H9 (cell line): ENCODE data around the gene CDH4. TPM values are rescaled to one million over a fixed set of nuclear protein-coding genes. Genes with fewer than 3 reads are reported as not detected.

ENCODE experiments used
- DNase-seq: peaks from one replicate; pipeline ENCODE4 v3.0.0-alpha.2; 2017
- H2AFZ ChIP-seq: one replicate; pipeline ENCODE4 v1.6.1; 2013; ENCODE audit warnings: mild to moderate bottlenecking, low read length, control low read depth, moderate library complexity
- H2AK5ac ChIP-seq: 2 replicates; pipeline ENCODE4 v1.6.1; 2013; ENCODE audit warnings: low read length, control low read depth, mixed read lengths; ENCODE audit not compliant: insufficient read length
- H2BK120ac ChIP-seq: one replicate; pipeline ENCODE4 v1.6.1; 2013; ENCODE audit warnings: low read depth, mild to moderate bottlenecking, low read length, control low read depth, inconsistent platforms; ENCODE audit not compliant: poor library complexity, severe bottlenecking
- H2BK12ac ChIP-seq: 2 replicates; pipeline ENCODE4 v1.6.1; 2013; ENCODE audit warnings: low read length, control low read depth, mixed read lengths, low read depth; ENCODE audit not compliant: insufficient read length
- H2BK15ac ChIP-seq: 2 replicates; pipeline ENCODE4 v1.6.1; 2013; ENCODE audit warnings: low read depth, low read length, control low read depth
- H2BK20ac ChIP-seq: one replicate; pipeline ENCODE4 v1.6.1; 2013; ENCODE audit warnings: low read depth, mild to moderate bottlenecking, low read length, control low read depth, inconsistent platforms; ENCODE audit not compliant: poor library complexity, severe bottlenecking
- H2BK5ac ChIP-seq: 2 replicates; pipeline ENCODE4 v1.6.1; 2013; ENCODE audit warnings: low read length, control low read depth, mixed read lengths; ENCODE audit not compliant: insufficient read length
- H3K14ac ChIP-seq: 2 replicates; pipeline ENCODE4 v1.6.1; 2013; ENCODE audit warnings: low read length, control low read depth; ENCODE audit not compliant: insufficient read depth
- H3K18ac ChIP-seq: 2 replicates; pipeline ENCODE4 v1.6.1; 2013; ENCODE audit warnings: low read depth, mild to moderate bottlenecking, mixed read lengths, low read length, control low read depth; ENCODE audit not compliant: insufficient read length
- H3K23ac ChIP-seq: 2 replicates; pipeline ENCODE4 v1.6.1; 2013; ENCODE audit warnings: low read length, control low read depth, mixed read lengths, low read depth; ENCODE audit not compliant: insufficient read length
- H3K23me2 ChIP-seq: 2 replicates; pipeline ENCODE4 v1.6.1; 2013; ENCODE audit warnings: low read depth, mild to moderate bottlenecking, mixed read lengths, low read length, control low read depth; ENCODE audit not compliant: insufficient read length, poor library complexity, severe bottlenecking
- H3K27ac ChIP-seq: 2 replicates; pipeline ENCODE4 v1.5.1; 2013; ENCODE audit warnings: low read length, control low read depth, mixed read lengths, low read depth; ENCODE audit not compliant: insufficient read length
- H3K27me3 ChIP-seq: 2 replicates; pipeline ENCODE4 v1.6.1; 2013; ENCODE audit warnings: low read length, control low read depth, inconsistent platforms; ENCODE audit not compliant: insufficient read depth
- H3K4ac ChIP-seq: 2 replicates; pipeline ENCODE4 v1.6.1; 2013; ENCODE audit warnings: low read depth, mild to moderate bottlenecking, control low read depth, inconsistent platforms, low read length, moderate library complexity
- H3K4me1 ChIP-seq: 2 replicates; pipeline ENCODE4 v1.6.1; 2013; ENCODE audit warnings: low read length, control low read depth, inconsistent platforms; ENCODE audit not compliant: insufficient read depth
- H3K4me2 ChIP-seq: 2 replicates; pipeline ENCODE4 v1.6.1; 2013; ENCODE audit warnings: low read length, control low read depth, mixed read lengths; ENCODE audit not compliant: insufficient read length, insufficient read depth
- H3K56ac ChIP-seq: 2 replicates; pipeline ENCODE4 v1.6.1; 2013; ENCODE audit warnings: low read depth, mild to moderate bottlenecking, mixed read lengths, low read length, control low read depth; ENCODE audit not compliant: insufficient read length
- H3K79me1 ChIP-seq: 2 replicates; pipeline ENCODE4 v1.6.1; 2013; ENCODE audit warnings: low read depth, mild to moderate bottlenecking, moderate library complexity, low read length, control low read depth, inconsistent platforms; ENCODE audit not compliant: insufficient read depth, poor library complexity, severe bottlenecking
- H3K79me2 ChIP-seq: 2 replicates; pipeline ENCODE4 v1.6.1; 2013; ENCODE audit warnings: low read length, control low read depth, inconsistent platforms; ENCODE audit not compliant: insufficient read depth
- H3K9ac ChIP-seq: 2 replicates; pipeline ENCODE4 v1.6.1; 2013; ENCODE audit warnings: low read length, control low read depth, mixed read lengths; ENCODE audit not compliant: insufficient read length; ENCODE audit errors: extremely low read depth
- H3K9me3 ChIP-seq: one replicate; pipeline ENCODE4 v1.6.1; 2013; ENCODE audit warnings: low read depth, low read length, inconsistent platforms; ENCODE audit not compliant: control insufficient read depth
- H3T11ph ChIP-seq: one replicate; pipeline ENCODE4 v1.6.1; 2013; ENCODE audit warnings: mild to moderate bottlenecking, low read length, control low read depth, inconsistent platforms
- H4K20me1 ChIP-seq: one replicate; pipeline ENCODE4 v1.6.1; 2013; ENCODE audit not compliant: control insufficient read depth, insufficient read length, insufficient read depth
- H4K5ac ChIP-seq: 2 replicates; pipeline ENCODE4 v1.6.1; 2013; ENCODE audit warnings: low read depth, mild to moderate bottlenecking, mixed read lengths, low read length, control low read depth; ENCODE audit not compliant: insufficient read length
- H4K8ac ChIP-seq: replicated peaks from 2 replicates; pipeline ENCODE4 v1.6.1; 2013; ENCODE audit warnings: low read length, control low read depth, mixed read lengths, low read depth; ENCODE audit not compliant: insufficient read length
- H4K91ac ChIP-seq: 2 replicates; pipeline ENCODE4 v1.6.1; 2013; ENCODE audit warnings: low read depth, mild to moderate bottlenecking, moderate library complexity, mixed read lengths, low read length, control low read depth; ENCODE audit not compliant: insufficient read length
- H3K27ac Mint-ChIP-seq, 3 experiments: 2 replicates in 2 of 3; 3 replicates in 1 of 3; pipeline ENCODE4 v1.8.0; 2020 to 2021; ENCODE audit warnings: mixed read lengths in 3 of 3, mild to moderate bottlenecking in 1 of 3, moderate library complexity in 1 of 3
- H3K27me3 Mint-ChIP-seq: 2 replicates; pipeline ENCODE4 v1.8.0; 2021; ENCODE audit warnings: low read depth, mild to moderate bottlenecking, moderate library complexity, mixed read lengths
- H3K36me3 Mint-ChIP-seq, 3 experiments: 2 replicates in 2 of 3; 3 replicates in 1 of 3; pipeline ENCODE4 v1.8.0; 2020 to 2021; ENCODE audit warnings: low read depth in 3 of 3, mixed read lengths in 3 of 3; ENCODE audit not compliant: insufficient read depth in 1 of 3
- H3K4me1 Mint-ChIP-seq, 2 experiments: 2 replicates each; pipeline ENCODE4 v1.8.0; 2020; ENCODE audit warnings: mixed read lengths in 2 of 2
- H3K4me3 Mint-ChIP-seq, 2 experiments: 2 replicates in 1 of 2; 3 replicates in 1 of 2; pipeline ENCODE4 v1.8.0; 2020 to 2021; ENCODE audit warnings: mild to moderate bottlenecking in 2 of 2, mixed read lengths in 2 of 2, moderate library complexity in 1 of 2
- H3K9me3 Mint-ChIP-seq, 2 experiments: 2 replicates in 1 of 2; 3 replicates in 1 of 2; pipeline ENCODE4 v1.8.0; 2020; ENCODE audit warnings: mild to moderate bottlenecking in 2 of 2, mixed read lengths in 2 of 2, moderate library complexity in 1 of 2
- WGBS: extraction: QIAGEN DNeasy Blood & Tissue Kit; methylation state at CpG from one replicate; pipeline ENCODE4 v1.1.7; 2013; ENCODE audit warnings: missing lambda C conversion rate, low lambda C conversion rate, mixed read lengths; ENCODE audit not compliant: insufficient read length; ENCODE audit errors: extremely low coverage; 5-methylcytosine and 5-hydroxymethylcytosine counted together
- total RNA-seq: library from RNA; stranded (reverse); gene quantifications from 2 replicates; pipeline ENCODE4 v1.2.1, GENCODE V29; 2021
- TF ChIP-seq, protein P1 (sequence below): fragments of 200-600 bp; sonication (generic); conservative IDR thresholded peaks from 3 replicates; pipeline ENCODE4 v1.8.0; 2021; ENCODE audit warnings: antibody characterized with exemption, mild to moderate bottlenecking

The CDH4 gene
- total RNA-seq, 1 experiment from 2014 or later = 3.0 TPM

DNA sequence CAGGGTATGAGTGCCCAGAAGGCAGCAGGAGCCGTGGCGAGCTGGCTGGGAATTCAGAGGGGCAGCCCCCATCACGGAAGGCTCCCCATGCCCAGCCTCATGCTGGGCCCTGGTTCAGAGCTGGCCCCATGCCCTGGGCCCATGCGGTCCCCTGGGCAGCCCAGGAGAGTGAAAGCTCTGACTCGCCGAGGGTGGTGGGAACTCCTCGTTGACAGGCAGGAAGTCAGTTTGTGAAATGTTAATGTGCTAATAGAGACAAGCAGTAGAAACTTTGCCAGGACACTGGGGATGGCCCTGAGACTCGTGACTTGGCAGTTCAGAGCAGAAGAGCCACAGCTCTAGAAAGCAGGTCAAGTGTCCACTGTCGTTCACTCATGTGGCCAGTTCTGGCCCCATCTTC, 460.6 kb downstream of the CDH4 start:
- Histone ChIP-seq H2AK5ac (no peak overlapping the region), H4K20me1 (no peaks in the 10 kb centered on the region), H2BK120ac (no peak overlapping the region), H3K9ac (no peak overlapping the region), H3T11ph (no peak overlapping the region), H3K9me3 (no peaks in the 10 kb centered on the region), H3K27ac (no peak overlapping the region), H4K91ac (no peak overlapping the region), H2BK20ac (no peak overlapping the region), H2BK15ac (no peak overlapping the region), H3K4ac (no peak overlapping the region), H3K27me3 (no peaks in the 10 kb centered on the region; the same call in 1 of the 2 replicates), H3K56ac (no peak overlapping the region), H3K23me2 (no peaks in the 10 kb centered on the region), H3K4me1 (no peaks in the 10 kb centered on the region), H3K23ac (no peak overlapping the region), H4K5ac (no peak overlapping the region), H2AFZ (no peak overlapping the region), H2BK5ac (no peak overlapping the region), H2BK12ac (no peak overlapping the region), H4K8ac (no peak overlapping the region), H3K14ac (no peak overlapping the region), H3K4me2 (no peak overlapping the region), H3K18ac (no peak overlapping the region), H3K79me2 (no peaks in the 10 kb centered on the region), H3K79me1 (no peaks in the 10 kb centered on the region)
- Mint-ChIP-seq H3K4me1 (peaks cover 0 to 5% of the 10 kb centered on the region in 2 experiments; a peak in 1 of 4 replicates), H3K27ac (peak overlapping the region in 1 of 3 experiments; percentile 15; a peak in 1 of 7 replicates), H3K4me3 (no peak overlapping the region), H3K36me3 (peaks cover 0 to 5% (median 0%) of the 10 kb centered on the region in 3 experiments; a peak in 1 of 7 replicates), H3K27me3 (peaks cover 67% of the 10 kb centered on the region), H3K9me3 (peaks cover 13 to 15% of the 10 kb centered on the region in 2 experiments; a peak in 4 of 5 replicates)
- DNase-seq = no peak
- no CpG with 5 or more reads among the region's 9 CpGs for WGBS
- TF ChIP-seq, protein P1, sequence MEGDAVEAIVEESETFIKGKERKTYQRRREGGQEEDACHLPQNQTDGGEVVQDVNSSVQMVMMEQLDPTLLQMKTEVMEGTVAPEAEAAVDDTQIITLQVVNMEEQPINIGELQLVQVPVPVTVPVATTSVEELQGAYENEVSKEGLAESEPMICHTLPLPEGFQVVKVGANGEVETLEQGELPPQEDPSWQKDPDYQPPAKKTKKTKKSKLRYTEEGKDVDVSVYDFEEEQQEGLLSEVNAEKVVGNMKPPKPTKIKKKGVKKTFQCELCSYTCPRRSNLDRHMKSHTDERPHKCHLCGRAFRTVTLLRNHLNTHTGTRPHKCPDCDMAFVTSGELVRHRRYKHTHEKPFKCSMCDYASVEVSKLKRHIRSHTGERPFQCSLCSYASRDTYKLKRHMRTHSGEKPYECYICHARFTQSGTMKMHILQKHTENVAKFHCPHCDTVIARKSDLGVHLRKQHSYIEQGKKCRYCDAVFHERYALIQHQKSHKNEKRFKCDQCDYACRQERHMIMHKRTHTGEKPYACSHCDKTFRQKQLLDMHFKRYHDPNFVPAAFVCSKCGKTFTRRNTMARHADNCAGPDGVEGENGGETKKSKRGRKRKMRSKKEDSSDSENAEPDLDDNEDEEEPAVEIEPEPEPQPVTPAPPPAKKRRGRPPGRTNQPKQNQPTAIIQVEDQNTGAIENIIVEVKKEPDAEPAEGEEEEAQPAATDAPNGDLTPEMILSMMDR = no peak
